NCI-H2029 (cell line): Measurements from ENCODE around the gene TBX4.
"Not testable (repeated sequence)": the region's sequence is repeated elsewhere in the genome, so short reads cannot be mapped to it uniquely, and the experiment has no call there.

Source experiments
- DNase-seq: peaks from one replicate; lab custom pipeline; 2025; lab: John Stamatoyannopoulos, UW

TBX4 gene

GRCh38 chr17:61524319-61524718 lies 72.1 kb downstream of the TBX4 start:
- DNase-seq, result no peak

- DNase-seq, result not testable (repeated sequence)
Observed at GRCh38 chr17:61527441-61527840, 75.2 kb downstream of the TBX4 start.

DNA sequence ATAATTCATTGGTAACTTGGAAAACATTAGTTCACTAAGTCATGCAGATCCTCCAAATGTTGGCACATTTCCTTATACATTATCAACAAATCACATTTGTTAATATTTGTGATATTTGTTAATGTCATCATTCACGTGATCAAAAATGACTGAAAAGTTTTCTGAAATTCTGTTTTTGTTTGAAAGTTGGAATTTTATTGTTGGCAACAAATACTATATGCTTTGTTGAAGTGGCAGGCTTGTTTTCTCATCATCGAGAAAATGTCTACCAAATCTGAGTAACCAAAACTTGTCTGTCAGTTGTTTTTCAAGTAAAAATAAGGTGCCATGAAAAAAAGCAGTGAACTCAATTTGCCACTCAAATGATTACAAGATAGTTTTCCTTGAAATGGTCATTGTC lies 75.9 kb downstream of the TBX4 start:
- no peak for DNase-seq

- no peak for DNase-seq
Observed at GRCh38 chr17:61531223-61531622, 79.0 kb downstream of the TBX4 start.

- no peak for DNase-seq
Observed at GRCh38 chr17:61532826-61533225, 80.6 kb downstream of the TBX4 start.

DNA sequence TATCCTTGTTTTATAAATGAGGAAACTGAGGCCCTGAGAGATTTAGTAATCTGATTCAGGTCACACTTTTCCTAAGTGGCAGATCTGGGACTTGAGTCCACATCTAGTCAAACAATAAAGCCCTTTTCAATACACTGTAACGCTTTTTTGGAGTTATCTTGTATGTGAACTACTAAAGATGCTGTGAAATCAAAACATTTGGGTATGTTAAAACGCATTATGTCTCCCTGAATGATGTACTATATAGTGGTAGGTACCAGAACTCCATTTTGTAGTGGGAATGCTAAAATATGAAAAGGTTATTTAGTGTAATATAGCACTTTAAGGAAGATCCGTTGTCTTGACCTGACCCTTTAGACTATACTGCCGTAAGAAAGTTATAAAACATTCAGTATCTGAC lies 81.6 kb downstream of the TBX4 start:
- DNase-seq, result no peak

GRCh38 chr17:61534414-61534813 lies 82.2 kb downstream of the TBX4 start:
- no peak for DNase-seq
